ENCODE measurements around the gene UFL1. TPM values are rescaled to one million over a fixed set of nuclear protein-coding genes. Genes with fewer than 3 reads are reported as not detected.

The UFL1 gene
- total RNA-seq, 1 experiment from 2014 or later, result 12.7 TPM

- Histone ChIP-seq H3K23ac (ENCODE audit: insufficient read length, low read depth, low read length) (no peak overlapping the region), H3K9me3 (ENCODE audit: control insufficient read depth, low read depth, low read length) (no peaks in the 10 kb centered on the region), H2BK15ac (ENCODE audit: low read depth, low read length) (no peak overlapping the region), H3K9ac (ENCODE audit: extremely low read depth, insufficient read length, low read length) (no peak overlapping the region), H4K8ac (replicated peaks; ENCODE audit: insufficient read length, low read depth, low read length) (no peak overlapping the region), H3K4ac (ENCODE audit: low read depth, low read length) (no peak overlapping the region), H3K14ac (ENCODE audit: insufficient read depth, low read length) (no peak overlapping the region), H2AFZ (ENCODE audit: low read length) (no peak overlapping the region), H3K27me3 (ENCODE audit: insufficient read depth, low read length) (no peaks in the 10 kb centered on the region), H3K56ac (ENCODE audit: insufficient read length, low read depth, low read length) (no peak overlapping the region), H2BK5ac (ENCODE audit: insufficient read length, low read length) (no peak overlapping the region), H4K20me1 (ENCODE audit: control insufficient read depth, insufficient read depth, insufficient read length) (no peaks in the 10 kb centered on the region), H2BK12ac (ENCODE audit: insufficient read length, low read depth, low read length) (no peak overlapping the region), H3K23me2 (ENCODE audit: insufficient read length, low read depth, low read length, poor library complexity, severe bottlenecking) (no peaks in the 10 kb centered on the region), H3K4me1 (ENCODE audit: insufficient read depth, low read length) (no peaks in the 10 kb centered on the region), H3K4me2 (ENCODE audit: insufficient read depth, insufficient read length, low read length) (no peak overlapping the region), H3K79me2 (ENCODE audit: insufficient read depth, low read length) (no peaks in the 10 kb centered on the region), H4K91ac (ENCODE audit: insufficient read length, low read depth, low read length) (no peak overlapping the region), H2BK120ac (ENCODE audit: low read depth, low read length, poor library complexity, severe bottlenecking) (no peak overlapping the region), H2AK5ac (ENCODE audit: insufficient read length, low read length) (no peak overlapping the region), H3T11ph (ENCODE audit: low read length) (no peak overlapping the region), H3K18ac (ENCODE audit: insufficient read length, low read depth, low read length) (no peak overlapping the region), H4K5ac (ENCODE audit: insufficient read length, low read depth, low read length) (no peak overlapping the region), H3K27ac (ENCODE audit: insufficient read length, low read depth, low read length) (no peak overlapping the region), H2BK20ac (ENCODE audit: low read depth, low read length, poor library complexity, severe bottlenecking) (no peak overlapping the region), H3K79me1 (ENCODE audit: insufficient read depth, low read depth, low read length, poor library complexity, severe bottlenecking) (no peaks in the 10 kb centered on the region)
- no peak for TF ChIP-seq CTCF (conservative IDR thresholded peaks at IDR 0.05)
- WGBS (ENCODE audit: extremely low coverage, insufficient read length, low lambda C conversion rate), result no CpG with 5 or more reads among the region's 2 CpGs
- Mint-ChIP-seq H3K27me3 (ENCODE audit: low read depth) (no peaks in the 10 kb centered on the region), H3K4me1 (peaks cover 21 to 25% of the 10 kb centered on the region in 2 experiments), H3K4me3 (no peak overlapping the region), H3K9me3 (peaks cover 18% of the 10 kb centered on the region in 2 experiments), H3K27ac (no peak overlapping the region), H3K36me3 (ENCODE audit: insufficient read depth in 1 of 3, low read depth in 3 of 3) (peaks cover 6 to 27% (median 12%) of the 10 kb centered on the region in 3 experiments)
- DNase-seq, result no peak
These were observed 48.4 kb downstream of the UFL1 start for GRCh38 chr6:96570053-96570452.
